Panc1 (cell line): ENCODE measurements around the gene RPAP3.

Experiments
- CTCF ChIP-seq: fragments of 450-650 bp; IDR thresholded peaks from 2 replicates; pipeline ENCODE4 v1.5.1; 2017; ENCODE audit warnings: mild to moderate bottlenecking
- POLR2AphosphoS5 ChIP-seq: IDR thresholded peaks from 2 replicates; pipeline ENCODE4 v1.6.1; 2012; ENCODE audit warnings: mild to moderate bottlenecking, low read depth, low read length, moderate library complexity
- REST ChIP-seq, 2 experiments: IDR thresholded peaks; 2 replicates each; pipeline ENCODE4 v1.6.1; 2011 to 2012; ENCODE audit warnings: low read depth in 2 of 2, control low read depth in 1 of 2, low read length in 1 of 2, mild to moderate bottlenecking in 1 of 2, moderate library complexity in 1 of 2; ENCODE audit not compliant: insufficient read depth in 1 of 2
- SIN3A ChIP-seq: IDR thresholded peaks from 2 replicates; pipeline ENCODE4 v1.6.1; 2012; ENCODE audit warnings: low read depth, mild to moderate bottlenecking, low read length, moderate library complexity, borderline replicate concordance; ENCODE audit not compliant: insufficient read depth
- TCF7L2 ChIP-seq: IDR thresholded peaks from 2 replicates; pipeline ENCODE4 v1.6.1; 2011; ENCODE audit warnings: mild to moderate bottlenecking, low read depth, low read length, inconsistent platforms

GRCh38 chr12:47745485-47746041 lies 39.7 kb upstream of the RPAP3 start:
- TF ChIP-seq CTCF (no peak), POLR2AphosphoS5 (no peak), REST (IDR thresholded peaks at IDR 0.05; ENCODE audit: insufficient read depth in 1 of 2, low read depth in 2 of 2, low read length in 1 of 2) (no peak), TCF7L2 (no peak), SIN3A (no peak)
